Transverse colon (tissue), 4 donors: ENCODE results near the gene PLEKHG1.

Source experiments
- POLR2A ChIP-seq: fragments of 450-650 bp; IDR thresholded peaks from one replicate; pipeline ENCODE4 v1.6.1; 2016; ENCODE audit warnings: antibody characterized with exemption, mild to moderate bottlenecking, moderate library complexity
- POLR2AphosphoS5 ChIP-seq, 3 donors: sonication (generic); formaldehyde crosslinking; IDR thresholded peaks; one replicate each; pipeline ENCODE4 v1.6.1; 2016; ENCODE audit warnings: antibody characterized with exemption in 3 of 3
- TF ChIP-seq, protein P1 (sequence below), 5 experiments: fragments of 200-600 bp in 3 of 5; fragments of 450-650 bp in 2 of 5; sonication (generic) in 3 of 5; IDR thresholded peaks; 1 replicate in 2 of 5; 2 replicates in 3 of 5; pipeline ENCODE4 v1.5.1; 2016 to 2017; ENCODE audit warnings: antibody characterized with exemption in 5 of 5, inconsistent platforms in 3 of 5, mild to moderate bottlenecking in 2 of 5, moderate library complexity in 1 of 5

GRCh38 chr6:150631283-150631983 lies 31.7 kb downstream of the PLEKHG1 start:
- TF ChIP-seq, protein P1, sequence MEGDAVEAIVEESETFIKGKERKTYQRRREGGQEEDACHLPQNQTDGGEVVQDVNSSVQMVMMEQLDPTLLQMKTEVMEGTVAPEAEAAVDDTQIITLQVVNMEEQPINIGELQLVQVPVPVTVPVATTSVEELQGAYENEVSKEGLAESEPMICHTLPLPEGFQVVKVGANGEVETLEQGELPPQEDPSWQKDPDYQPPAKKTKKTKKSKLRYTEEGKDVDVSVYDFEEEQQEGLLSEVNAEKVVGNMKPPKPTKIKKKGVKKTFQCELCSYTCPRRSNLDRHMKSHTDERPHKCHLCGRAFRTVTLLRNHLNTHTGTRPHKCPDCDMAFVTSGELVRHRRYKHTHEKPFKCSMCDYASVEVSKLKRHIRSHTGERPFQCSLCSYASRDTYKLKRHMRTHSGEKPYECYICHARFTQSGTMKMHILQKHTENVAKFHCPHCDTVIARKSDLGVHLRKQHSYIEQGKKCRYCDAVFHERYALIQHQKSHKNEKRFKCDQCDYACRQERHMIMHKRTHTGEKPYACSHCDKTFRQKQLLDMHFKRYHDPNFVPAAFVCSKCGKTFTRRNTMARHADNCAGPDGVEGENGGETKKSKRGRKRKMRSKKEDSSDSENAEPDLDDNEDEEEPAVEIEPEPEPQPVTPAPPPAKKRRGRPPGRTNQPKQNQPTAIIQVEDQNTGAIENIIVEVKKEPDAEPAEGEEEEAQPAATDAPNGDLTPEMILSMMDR (IDR thresholded peaks at IDR 0.05): no peak
- TF ChIP-seq POLR2A (no peak), POLR2AphosphoS5 (IDR thresholded peaks at IDR 0.05) (no peak)
